IMR-90 (cell line): ENCODE measurements around the gene SH3RF3. TPM values are rescaled to one million over a fixed set of nuclear protein-coding genes. Genes with fewer than 3 reads are reported as not detected.

Experiments used
- ATAC-seq: fragments of 200-7000 bp; cut with Tn5 transposase; 2 replicates; pipeline ENCODE4 v1.9.1; 2020; ENCODE audit warnings: low read depth, mild to moderate bottlenecking, moderate library complexity
- BruUV-seq: library from RNA; stranded (reverse); fragments of 400-500 nt; replicated peaks from 2 replicates; lab custom pipeline; 2021; lab: Mats Ljungman, UMichigan
- CTCF ChIA-PET: fragments of 300-600 bp; formaldehyde crosslinking; extraction: SDS; loops from one replicate; lab custom pipeline; 2021; ENCODE audit warnings: antibody characterized with exemption; lab: Yijun Ruan, JAX
- POLR2A ChIA-PET: fragments of 300-600 bp; sonication (Branson Sonifier 250); formaldehyde crosslinking; loops from one replicate; lab custom pipeline; 2022; ENCODE audit warnings: antibody characterized with exemption; ENCODE audit not compliant: unreplicated experiment; lab: Charles Lee
- DNase-seq: peaks from one replicate; pipeline ENCODE4 v3.0.0; 2013
- H2AFZ ChIP-seq: replicated peaks from 2 replicates; pipeline ENCODE3; 2013; ENCODE audit warnings: low read length, mild to moderate bottlenecking; ENCODE audit not compliant: poor library complexity
- H2AK5ac ChIP-seq: 2 replicates; pipeline ENCODE4 v1.6.1; 2013; ENCODE audit warnings: low read depth, low read length, inconsistent platforms
- H2AK9ac ChIP-seq: replicated peaks from 2 replicates; pipeline ENCODE3; 2013; ENCODE audit warnings: mild to moderate bottlenecking, low read depth, low read length, moderate library complexity; ENCODE audit not compliant: poor library complexity
- H2BK120ac ChIP-seq: 2 replicates; pipeline ENCODE4 v1.6.1; 2013; ENCODE audit warnings: low read depth, low read length, inconsistent platforms
- H2BK15ac ChIP-seq: 3 replicates; pipeline ENCODE4 v1.6.1; 2013; ENCODE audit warnings: low read depth, low read length, inconsistent platforms
- H2BK20ac ChIP-seq: 2 replicates; pipeline ENCODE4 v1.6.1; 2013; ENCODE audit warnings: low read depth, mild to moderate bottlenecking, inconsistent platforms, low read length, moderate library complexity
- H2BK5ac ChIP-seq: 2 replicates; pipeline ENCODE4 v1.6.1; 2013; ENCODE audit warnings: mild to moderate bottlenecking, low read depth, low read length, inconsistent platforms; ENCODE audit not compliant: poor library complexity, severe bottlenecking
- H3K14ac ChIP-seq: replicated peaks from 2 replicates; pipeline ENCODE4 v1.6.1; 2013; ENCODE audit warnings: low read depth, low read length, inconsistent platforms
- H3K18ac ChIP-seq: 2 replicates; pipeline ENCODE4 v1.6.1; 2013; ENCODE audit warnings: low read depth, low read length, control low read depth
- H3K23ac ChIP-seq: 2 replicates; pipeline ENCODE4 v1.6.1; 2013; ENCODE audit warnings: low read depth, low read length, inconsistent platforms
- H3K27ac ChIP-seq: 2 replicates; pipeline ENCODE4 v1.5.1; 2013; ENCODE audit warnings: mild to moderate bottlenecking, control low read depth, low read length; ENCODE audit not compliant: insufficient read depth
- H3K27me3 ChIP-seq: 2 replicates; pipeline ENCODE4 v1.6.1; 2013; ENCODE audit warnings: low read length; ENCODE audit not compliant: control insufficient read depth, insufficient read depth
- H3K36me3 ChIP-seq: 2 replicates; pipeline ENCODE4 v1.6.1; 2013; ENCODE audit warnings: low read length, mixed read lengths; ENCODE audit not compliant: control insufficient read depth, insufficient read depth
- H3K4ac ChIP-seq: 2 replicates; pipeline ENCODE4 v1.6.1; 2013; ENCODE audit warnings: low read depth, low read length, inconsistent platforms
- H3K4me1 ChIP-seq: 2 replicates; pipeline ENCODE4 v1.6.1; 2013; ENCODE audit warnings: low read length, mixed read lengths; ENCODE audit not compliant: control insufficient read depth, insufficient read depth
- H3K4me2 ChIP-seq: 2 replicates; pipeline ENCODE4 v1.6.1; 2013; ENCODE audit warnings: low read depth, mild to moderate bottlenecking, control low read depth, low read length, moderate library complexity
- H3K4me3 ChIP-seq: 2 replicates; pipeline ENCODE4 v1.5.1; 2013; ENCODE audit warnings: low read depth, mild to moderate bottlenecking, control low read depth, low read length, moderate library complexity; ENCODE audit not compliant: insufficient read depth
- H3K56ac ChIP-seq: 2 replicates; pipeline ENCODE4 v1.6.1; 2013; ENCODE audit warnings: low read length, inconsistent platforms; ENCODE audit not compliant: insufficient read depth; ENCODE audit errors: extremely low read depth
- H3K79me1 ChIP-seq, 2 experiments: 2 replicates each; pipeline ENCODE4 v1.6.1; 2013; ENCODE audit warnings: low read length in 2 of 2, inconsistent platforms in 1 of 2, low read depth in 1 of 2
- H3K9ac ChIP-seq: 2 replicates; pipeline ENCODE4 v1.6.1; 2013; ENCODE audit warnings: low read depth, low read length, control low read depth
- H3K9me1 ChIP-seq: 2 replicates; pipeline ENCODE4 v1.6.1; 2013; ENCODE audit warnings: low read length, inconsistent platforms; ENCODE audit not compliant: insufficient read depth
- H3K9me3 ChIP-seq: 2 replicates; pipeline ENCODE4 v1.6.1; 2013; ENCODE audit warnings: low read length; ENCODE audit not compliant: control insufficient read depth, insufficient read depth
- H4K20me1 ChIP-seq: 2 replicates; pipeline ENCODE4 v1.6.1; 2013; ENCODE audit warnings: low read length, inconsistent platforms; ENCODE audit not compliant: insufficient read depth
- H4K5ac ChIP-seq: 2 replicates; pipeline ENCODE4 v1.6.1; 2013; ENCODE audit warnings: mild to moderate bottlenecking, low read depth, low read length, control low read depth
- H4K8ac ChIP-seq, 2 experiments: 2 replicates each; pipeline ENCODE4 v1.6.1; 2013; ENCODE audit warnings: low read depth in 2 of 2, low read length in 2 of 2, control low read depth in 1 of 2, inconsistent platforms in 1 of 2
- H4K91ac ChIP-seq: 2 replicates; pipeline ENCODE4 v1.6.1; 2013; ENCODE audit warnings: low read depth, low read length, inconsistent platforms; ENCODE audit not compliant: insufficient read depth
- BHLHE40 ChIP-seq: fragments of 150-350 bp; IDR thresholded peaks from 2 replicates; pipeline ENCODE4 v1.6.1; 2016; ENCODE audit warnings: mild to moderate bottlenecking, low read depth, low read length
- CEBPB ChIP-seq: IDR thresholded peaks from 2 replicates; pipeline ENCODE4 v1.6.1; 2012; ENCODE audit warnings: low read depth, low read length, improper control_type of control experiment
- CHD1 ChIP-seq: IDR thresholded peaks from 2 replicates; pipeline ENCODE4 v1.6.1; 2012; ENCODE audit warnings: low read depth, low read length, improper control_type of control experiment
- ELK1 ChIP-seq: fragments of 150-350 bp; IDR thresholded peaks from 2 replicates; pipeline ENCODE4 v1.6.1; 2016; ENCODE audit warnings: low read depth, mild to moderate bottlenecking, low read length, moderate library complexity, borderline replicate concordance
- FOS ChIP-seq: fragments of 150-350 bp; IDR thresholded peaks from 2 replicates; pipeline ENCODE4 v1.6.1; 2016; ENCODE audit warnings: low read depth, low read length
- MAFK ChIP-seq: IDR thresholded peaks from 2 replicates; pipeline ENCODE4 v1.6.1; 2012; ENCODE audit warnings: low read depth, low read length, improper control_type of control experiment
- MAZ ChIP-seq: IDR thresholded peaks from 2 replicates; pipeline ENCODE4 v1.6.1; 2012; ENCODE audit warnings: low read depth, mild to moderate bottlenecking, low read length, improper control_type of control experiment, moderate library complexity, borderline replicate concordance
- NFE2L2 ChIP-seq: fragments of 150-350 bp; IDR thresholded peaks from 2 replicates; pipeline ENCODE4 v1.6.1; 2016; ENCODE audit warnings: low read depth, mild to moderate bottlenecking, low read length
- RAD21 ChIP-seq: IDR thresholded peaks from 2 replicates; pipeline ENCODE4 v1.6.1; 2012; ENCODE audit warnings: low read length, improper control_type of control experiment
- RCOR1 ChIP-seq: IDR thresholded peaks from 2 replicates; pipeline ENCODE4 v1.6.1; 2012; ENCODE audit warnings: mild to moderate bottlenecking, low read length, improper control_type of control experiment; ENCODE audit not compliant: insufficient replicate concordance
- RFX5 ChIP-seq: IDR thresholded peaks from 2 replicates; pipeline ENCODE4 v1.8.0; 2012; ENCODE audit warnings: low read depth, mild to moderate bottlenecking, low read length, moderate library complexity
- SMC3 ChIP-seq: fragments of 150-350 bp; IDR thresholded peaks from 2 replicates; pipeline ENCODE4 v1.6.1; 2016; ENCODE audit warnings: low read depth, mild to moderate bottlenecking, antibody characterized with exemption, low read length, moderate library complexity
- WGBS, 2 experiments: methylation state at CpG; one replicate each; pipeline versions ENCODE4 v1.1.5 to v1.1.7; 2013; ENCODE audit warnings: missing lambda C conversion rate in 2 of 2; ENCODE audit not compliant: insufficient read length in 1 of 2; ENCODE audit errors: extremely low coverage in 2 of 2; 5-methylcytosine and 5-hydroxymethylcytosine counted together
- dilution Hi-C: fragments of 300-500 bp; cut with HindIII; formaldehyde crosslinking; loops from one replicate; pipeline ENCODE4 v1.14.3; 2018; ENCODE audit warnings: low sequenced_read_pairs; ENCODE audit not compliant: unreplicated experiment
- in situ Hi-C: fragments of 300-500 bp; cut with MboI; formaldehyde crosslinking; loops from 3 replicates; pipeline ENCODE4 v1.14.3; 2019; ENCODE audit warnings: low sequenced_read_pairs, inconsistent platforms, mixed read lengths
- intact Hi-C: fragments of 100-400 bp; cut with micrococcal nuclease; formaldehyde crosslinking; loops from 2 replicates; pipeline ENCODE4 v1.10.0; 2022
- polyA plus RNA-seq, 3 experiments: library from polyadenylated mRNA; depleted of rRNA; stranded (reverse); fragments of >200 nt; gene quantifications; 2 replicates each; pipeline ENCODE4 v1.2.3, GENCODE V29; 2012; ENCODE audit warnings: low replicate concordance in 1 of 3
- total RNA-seq: library from RNA; depleted of rRNA; stranded (reverse); fragments of >200 nt; gene quantifications from 2 replicates; pipeline ENCODE4 v1.2.3, GENCODE V29; 2012

The SH3RF3 gene
- total and polyA plus RNA-seq, 2 of the 4 experiments (the other 2 are of a cell fraction): 3.4 to 5.3 TPM

DNA sequence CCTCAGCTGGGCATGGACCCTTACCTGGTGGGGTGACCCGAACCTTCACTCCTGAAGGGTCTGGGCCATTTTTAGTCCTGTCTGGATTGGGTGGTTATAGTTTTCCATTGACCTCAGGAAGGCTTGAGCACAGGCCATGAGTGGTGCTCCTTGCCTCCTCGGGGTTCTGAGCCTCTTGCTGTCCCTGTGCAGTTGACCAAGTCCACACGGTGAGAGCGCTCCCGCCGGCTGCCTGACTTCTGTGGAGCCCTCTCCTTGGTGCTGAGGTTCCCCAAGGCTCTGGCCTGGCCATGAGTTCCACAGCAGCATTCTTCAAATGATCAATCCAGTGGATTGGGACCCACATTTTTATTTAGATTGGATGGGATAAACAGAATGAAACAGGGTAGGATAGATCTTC is 325.3 kb downstream of the SH3RF3 start:
- Histone ChIP-seq H2AK9ac (no peak overlapping the region), H3K4me1 (no peaks in the 10 kb centered on the region), H3K4me2 (no peak overlapping the region), H2AFZ (no peak overlapping the region), H2AK5ac (no peak overlapping the region), H3K56ac (no peak overlapping the region), H3K4me3 (no peak overlapping the region), H3K27me3 (no peaks in the 10 kb centered on the region), H3K36me3 (peaks cover 52% of the 10 kb centered on the region), H2BK15ac (no peak overlapping the region), H3K4ac (no peak overlapping the region), H4K20me1 (peaks cover 10% of the 10 kb centered on the region; the same call in 1 of the 2 replicates), H4K5ac (no peak overlapping the region), H3K9ac (no peak overlapping the region), H2BK120ac (no peak overlapping the region), H4K91ac (no peak overlapping the region), H3K27ac (no peak overlapping the region), H3K23ac (no peak overlapping the region), H3K14ac (no peak overlapping the region), H3K79me1 (peaks cover 5 to 24% of the 10 kb centered on the region in 2 experiments; a peak in 3 of 4 replicates), H3K9me1 (peaks cover 4% of the 10 kb centered on the region), H2BK20ac (no peak overlapping the region), H4K8ac (no peak overlapping the region), H3K9me3 (no peaks in the 10 kb centered on the region), H3K18ac (no peak overlapping the region), H2BK5ac (no peak overlapping the region)
- in situ Hi-C loops (no loop called here), intact Hi-C loops (no loop called here), dilution Hi-C loops (no loop called here)
- no CpG with 5 or more reads among the region's 6 CpGs for WGBS, 2 experiments
- DNase-seq: no peak
- ChIA-PET POLR2A (no interaction called here), CTCF (no interaction called here)
- no peak for TF ChIP-seq MAFK
- no peak for TF ChIP-seq BHLHE40
- no peak for TF ChIP-seq MAZ
- no peak for TF ChIP-seq RFX5
- no peak for TF ChIP-seq RCOR1
- no peak for TF ChIP-seq SMC3
- no peak for TF ChIP-seq NFE2L2
- TF ChIP-seq CEBPB: no peak
- TF ChIP-seq ELK1: no peak
- no peak for TF ChIP-seq CHD1
- no peak for TF ChIP-seq RAD21
- no peak for TF ChIP-seq FOS
- no TSS peak for BruUV-seq
- ATAC-seq: no peak
